ENCODE measurements around the gene ASF1A. TPM values are rescaled to one million over a fixed set of nuclear protein-coding genes. Genes with fewer than 3 reads are reported as not detected.

The ASF1A gene
- total and polyA plus RNA-seq, 2 of the 13 experiments (the other 11 are each of a cell fraction or from before 2014, with no cell fraction given): 14.5 to 49.9 TPM

GRCh38 chr6:118923035-118923434 lies 29.1 kb downstream of the ASF1A start (continued):
- TF ChIP-seq SOX6 (IDR thresholded peaks at IDR 0.05) (no peak), SOX6 (CRISPR knock-in tag; IDR thresholded peaks at IDR 0.05) (peak; percentile 59; the same call in 1 of the 2 replicates), ZFP36 (IDR thresholded peaks at IDR 0.05; ENCODE audit: borderline replicate concordance, low read depth, low read length, partially characterized antibody) (no peak), CEBPB (IDR thresholded peaks at IDR 0.05; ENCODE audit: borderline replicate concordance, low read depth, low read length) (no peak), FOXP1 (IDR thresholded peaks at IDR 0.05) (no peak), FOXP1 (CRISPR knock-in tag; IDR thresholded peaks at IDR 0.05) (peak; percentile 69; the same call in 1 of the 2 replicates), RARA (CRISPR knock-in tag; IDR thresholded peaks at IDR 0.05) (peak; percentile 74), DPF2 (CRISPR knock-in tag; IDR thresholded peaks at IDR 0.05; ENCODE audit: borderline replicate concordance, low read depth) (no peak), KDM5A (IDR thresholded peaks at IDR 0.05; ENCODE audit: borderline replicate concordance, low read length) (no peak), ZNF205 (CRISPR knock-in tag; IDR thresholded peaks at IDR 0.05) (no peak), REPIN1 (CRISPR knock-in tag; IDR thresholded peaks at IDR 0.05; ENCODE audit: borderline replicate concordance, low read depth) (no peak), SRF (IDR thresholded peaks at IDR 0.05; ENCODE audit: low read depth, low read length) (no peak), ZNF772 (CRISPR knock-in tag; IDR thresholded peaks at IDR 0.05) (no peak), REXO4 (CRISPR knock-in tag; IDR thresholded peaks at IDR 0.05; ENCODE audit: borderline replicate concordance) (no peak), KLF12 (CRISPR knock-in tag; IDR thresholded peaks at IDR 0.05; ENCODE audit: borderline replicate concordance) (no peak), ASH2L (IDR thresholded peaks at IDR 0.05; ENCODE audit: insufficient read length, low read depth, low read length) (peak; percentile 41), HHEX (CRISPR knock-in tag; IDR thresholded peaks at IDR 0.05) (0 out of 2 replicates have a peak, but pooled peaks have one; percentile 22), ZEB1 (IDR thresholded peaks at IDR 0.05; ENCODE audit: insufficient replicate concordance, low read depth) (no peak), ZNF446 (CRISPR knock-in tag; IDR thresholded peaks at IDR 0.05) (no peak), MIER2 (CRISPR knock-in tag; IDR thresholded peaks at IDR 0.05) (no peak), MEF2D (CRISPR knock-in tag; IDR thresholded peaks at IDR 0.05) (no peak), HMG20A (CRISPR knock-in tag; IDR thresholded peaks at IDR 0.05; ENCODE audit: borderline replicate concordance) (no peak), ZNF747 (CRISPR knock-in tag; IDR thresholded peaks at IDR 0.05; ENCODE audit: borderline replicate concordance) (no peak), MAZ (IDR thresholded peaks at IDR 0.05; ENCODE audit: borderline replicate concordance, low read depth, low read length) (no peak), MAZ (CRISPR knock-in tag; IDR thresholded peaks at IDR 0.05; ENCODE audit: low read depth) (no peak)
- TF ChIP-seq, protein P1, sequence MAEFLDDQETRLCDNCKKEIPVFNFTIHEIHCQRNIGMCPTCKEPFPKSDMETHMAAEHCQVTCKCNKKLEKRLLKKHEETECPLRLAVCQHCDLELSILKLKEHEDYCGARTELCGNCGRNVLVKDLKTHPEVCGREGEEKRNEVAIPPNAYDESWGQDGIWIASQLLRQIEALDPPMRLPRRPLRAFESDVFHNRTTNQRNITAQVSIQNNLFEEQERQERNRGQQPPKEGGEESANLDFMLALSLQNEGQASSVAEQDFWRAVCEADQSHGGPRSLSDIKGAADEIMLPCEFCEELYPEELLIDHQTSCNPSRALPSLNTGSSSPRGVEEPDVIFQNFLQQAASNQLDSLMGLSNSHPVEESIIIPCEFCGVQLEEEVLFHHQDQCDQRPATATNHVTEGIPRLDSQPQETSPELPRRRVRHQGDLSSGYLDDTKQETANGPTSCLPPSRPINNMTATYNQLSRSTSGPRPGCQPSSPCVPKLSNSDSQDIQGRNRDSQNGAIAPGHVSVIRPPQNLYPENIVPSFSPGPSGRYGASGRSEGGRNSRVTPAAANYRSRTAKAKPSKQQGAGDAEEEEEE (CRISPR knock-in tag; IDR thresholded peaks at IDR 0.05; ENCODE audit: borderline replicate concordance): no peak
- TF ChIP-seq, protein P2, sequence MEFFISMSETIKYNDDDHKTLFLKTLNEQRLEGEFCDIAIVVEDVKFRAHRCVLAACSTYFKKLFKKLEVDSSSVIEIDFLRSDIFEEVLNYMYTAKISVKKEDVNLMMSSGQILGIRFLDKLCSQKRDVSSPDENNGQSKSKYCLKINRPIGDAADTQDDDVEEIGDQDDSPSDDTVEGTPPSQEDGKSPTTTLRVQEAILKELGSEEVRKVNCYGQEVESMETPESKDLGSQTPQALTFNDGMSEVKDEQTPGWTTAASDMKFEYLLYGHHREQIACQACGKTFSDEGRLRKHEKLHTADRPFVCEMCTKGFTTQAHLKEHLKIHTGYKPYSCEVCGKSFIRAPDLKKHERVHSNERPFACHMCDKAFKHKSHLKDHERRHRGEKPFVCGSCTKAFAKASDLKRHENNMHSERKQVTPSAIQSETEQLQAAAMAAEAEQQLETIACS (CRISPR knock-in tag; IDR thresholded peaks at IDR 0.05): no peak
- TF ChIP-seq, protein P3, sequence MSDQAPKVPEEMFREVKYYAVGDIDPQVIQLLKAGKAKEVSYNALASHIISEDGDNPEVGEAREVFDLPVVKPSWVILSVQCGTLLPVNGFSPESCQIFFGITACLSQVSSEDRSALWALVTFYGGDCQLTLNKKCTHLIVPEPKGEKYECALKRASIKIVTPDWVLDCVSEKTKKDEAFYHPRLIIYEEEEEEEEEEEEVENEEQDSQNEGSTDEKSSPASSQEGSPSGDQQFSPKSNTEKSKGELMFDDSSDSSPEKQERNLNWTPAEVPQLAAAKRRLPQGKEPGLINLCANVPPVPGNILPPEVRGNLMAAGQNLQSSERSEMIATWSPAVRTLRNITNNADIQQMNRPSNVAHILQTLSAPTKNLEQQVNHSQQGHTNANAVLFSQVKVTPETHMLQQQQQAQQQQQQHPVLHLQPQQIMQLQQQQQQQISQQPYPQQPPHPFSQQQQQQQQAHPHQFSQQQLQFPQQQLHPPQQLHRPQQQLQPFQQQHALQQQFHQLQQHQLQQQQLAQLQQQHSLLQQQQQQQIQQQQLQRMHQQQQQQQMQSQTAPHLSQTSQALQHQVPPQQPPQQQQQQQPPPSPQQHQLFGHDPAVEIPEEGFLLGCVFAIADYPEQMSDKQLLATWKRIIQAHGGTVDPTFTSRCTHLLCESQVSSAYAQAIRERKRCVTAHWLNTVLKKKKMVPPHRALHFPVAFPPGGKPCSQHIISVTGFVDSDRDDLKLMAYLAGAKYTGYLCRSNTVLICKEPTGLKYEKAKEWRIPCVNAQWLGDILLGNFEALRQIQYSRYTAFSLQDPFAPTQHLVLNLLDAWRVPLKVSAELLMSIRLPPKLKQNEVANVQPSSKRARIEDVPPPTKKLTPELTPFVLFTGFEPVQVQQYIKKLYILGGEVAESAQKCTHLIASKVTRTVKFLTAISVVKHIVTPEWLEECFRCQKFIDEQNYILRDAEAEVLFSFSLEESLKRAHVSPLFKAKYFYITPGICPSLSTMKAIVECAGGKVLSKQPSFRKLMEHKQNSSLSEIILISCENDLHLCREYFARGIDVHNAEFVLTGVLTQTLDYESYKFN (CRISPR knock-in tag; conservative IDR thresholded peaks at IDR 0.05): peak; percentile 49; the same call in 1 of the 2 replicates
